PC-3 (cell line): ENCODE results near the gene EMC8.

Experiments
- EZH2 ChIP-seq: fragments of 300-600 bp; sonication (generic); IDR thresholded peaks from one replicate; pipeline ENCODE4 v1.6.1; 2017; ENCODE audit warnings: antibody characterized with exemption, mild to moderate bottlenecking, low read length; ENCODE audit not compliant: unreplicated experiment
- EZH2phosphoT487 ChIP-seq: fragments of 300-600 bp; sonication (generic); IDR thresholded peaks from 2 replicates; pipeline ENCODE4 v1.6.1; 2018; ENCODE audit warnings: mild to moderate bottlenecking, antibody characterized with exemption, low read length, borderline replicate concordance
- TF ChIP-seq, protein P1 (sequence below): fragments of 300-600 bp; sonication (generic); conservative IDR thresholded peaks from 2 replicates; pipeline ENCODE4 v1.5.1; 2017; ENCODE audit warnings: antibody characterized with exemption, low read depth, mild to moderate bottlenecking, low read length

DNA sequence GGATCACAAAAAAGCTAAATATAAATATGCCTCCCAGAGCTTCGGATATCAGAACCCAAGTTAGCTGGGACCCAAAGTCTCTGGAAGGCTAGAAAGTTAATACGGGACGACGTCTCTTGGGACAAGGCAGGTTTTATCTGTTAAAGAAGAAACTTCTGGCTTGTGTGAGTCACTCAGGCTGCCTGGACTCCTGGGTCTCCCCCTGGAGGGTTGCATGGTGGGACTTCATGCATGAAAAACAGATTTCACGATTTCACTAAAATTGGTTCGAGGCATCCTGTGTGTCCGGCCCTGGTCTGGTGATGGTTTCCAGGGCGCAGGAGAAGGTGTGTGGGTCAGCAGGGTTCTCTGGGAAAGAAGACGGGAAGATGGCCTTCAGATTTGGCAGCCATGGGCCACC, 47.1 kb upstream of the EMC8 start:
- TF ChIP-seq, protein P1, sequence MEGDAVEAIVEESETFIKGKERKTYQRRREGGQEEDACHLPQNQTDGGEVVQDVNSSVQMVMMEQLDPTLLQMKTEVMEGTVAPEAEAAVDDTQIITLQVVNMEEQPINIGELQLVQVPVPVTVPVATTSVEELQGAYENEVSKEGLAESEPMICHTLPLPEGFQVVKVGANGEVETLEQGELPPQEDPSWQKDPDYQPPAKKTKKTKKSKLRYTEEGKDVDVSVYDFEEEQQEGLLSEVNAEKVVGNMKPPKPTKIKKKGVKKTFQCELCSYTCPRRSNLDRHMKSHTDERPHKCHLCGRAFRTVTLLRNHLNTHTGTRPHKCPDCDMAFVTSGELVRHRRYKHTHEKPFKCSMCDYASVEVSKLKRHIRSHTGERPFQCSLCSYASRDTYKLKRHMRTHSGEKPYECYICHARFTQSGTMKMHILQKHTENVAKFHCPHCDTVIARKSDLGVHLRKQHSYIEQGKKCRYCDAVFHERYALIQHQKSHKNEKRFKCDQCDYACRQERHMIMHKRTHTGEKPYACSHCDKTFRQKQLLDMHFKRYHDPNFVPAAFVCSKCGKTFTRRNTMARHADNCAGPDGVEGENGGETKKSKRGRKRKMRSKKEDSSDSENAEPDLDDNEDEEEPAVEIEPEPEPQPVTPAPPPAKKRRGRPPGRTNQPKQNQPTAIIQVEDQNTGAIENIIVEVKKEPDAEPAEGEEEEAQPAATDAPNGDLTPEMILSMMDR, result no peak
- TF ChIP-seq EZH2 (no peak), EZH2phosphoT487 (no peak)
